Transverse colon (tissue), 4 donors: ENCODE results near the gene PEAK3. TPM values are rescaled to one million over a fixed set of nuclear protein-coding genes. Genes with fewer than 3 reads are reported as not detected.

ENCODE experiments used
- DNase-seq: peaks from one replicate; pipeline ENCODE4 v3.0.0-alpha.2; 2019
- H3K27ac ChIP-seq, 4 donors: fragments of 200-600 bp; sonication (generic); 2 replicates each; pipeline ENCODE4 v1.5.1; 2016 to 2018; ENCODE audit warnings: inconsistent platforms in 4 of 4
- H3K27me3 ChIP-seq: fragments of 200-600 bp; sonication (generic); 2 replicates; pipeline ENCODE4 v1.5.1; 2017; ENCODE audit warnings: inconsistent platforms
- H3K36me3 ChIP-seq, 4 donors: fragments of 200-600 bp; sonication (generic); 2 replicates each; pipeline ENCODE4 v1.5.1; 2017 to 2019; ENCODE audit warnings: inconsistent platforms in 4 of 4
- H3K4me1 ChIP-seq, 4 donors: fragments of 200-600 bp; sonication (generic); 2 replicates each; pipeline ENCODE4 v1.5.1; 2017 to 2020; ENCODE audit warnings: inconsistent platforms in 4 of 4
- H3K4me3 ChIP-seq, 4 donors: fragments of 200-600 bp; sonication (generic); 1 replicate in 1 of 4; 2 replicates in 3 of 4; pipeline versions ENCODE4 v1.5.1 to v1.6.1; 2017 to 2019; ENCODE audit warnings: inconsistent platforms in 4 of 4
- H3K9me3 ChIP-seq, 2 donors: fragments of 200-600 bp; sonication (generic); 2 replicates each; pipeline ENCODE4 v1.5.1; 2017 to 2019; ENCODE audit warnings: inconsistent platforms in 2 of 2
- CTCF ChIP-seq, 5 experiments: fragments of 200-600 bp in 3 of 5; fragments of 450-650 bp in 2 of 5; sonication (generic) in 3 of 5; IDR thresholded peaks; 1 replicate in 2 of 5; 2 replicates in 3 of 5; pipeline ENCODE4 v1.5.1; 2016 to 2017; ENCODE audit warnings: antibody characterized with exemption in 5 of 5, inconsistent platforms in 3 of 5, mild to moderate bottlenecking in 2 of 5, moderate library complexity in 1 of 5
- EP300 ChIP-seq: sonication (generic); formaldehyde crosslinking; IDR thresholded peaks from one replicate; pipeline ENCODE4 v1.6.1; 2017; ENCODE audit warnings: antibody characterized with exemption, low read depth
- POLR2A ChIP-seq: fragments of 450-650 bp; IDR thresholded peaks from one replicate; pipeline ENCODE4 v1.6.1; 2016; ENCODE audit warnings: antibody characterized with exemption, mild to moderate bottlenecking, moderate library complexity
- POLR2AphosphoS5 ChIP-seq, 3 donors: sonication (generic); formaldehyde crosslinking; IDR thresholded peaks; one replicate each; pipeline ENCODE4 v1.6.1; 2016; ENCODE audit warnings: antibody characterized with exemption in 3 of 3
- WGBS, 2 donors: methylation state at CpG; one replicate each; pipeline ENCODE4 v1.1.5; 2018; ENCODE audit warnings: low coverage in 1 of 2; 5-methylcytosine and 5-hydroxymethylcytosine counted together
- in situ Hi-C, 4 donors: fragments of 200-750 bp; cut with MboI; loops; one replicate each; pipeline versions ENCODE4 v1.15.0 to v1.15.1; 2017; ENCODE audit warnings: low sequenced_read_pairs in 3 of 4, low pct_ligation_motif_present in 1 of 4, low pct_unique_long_range_greater_than_20kb in 1 of 4
- intact Hi-C: fragments of 100-400 bp; cut with DNase I; formaldehyde crosslinking; loops from one replicate; pipeline ENCODE4 v1.15.1; 2023; ENCODE audit warnings: low total_unique reads
- total RNA-seq, 4 donors: library from RNA; depleted of rRNA; stranded (reverse); fragments of >200 nt; gene quantifications; one replicate each; pipeline ENCODE4 v1.1.0, GENCODE V29; 2016

PEAK3 gene
- total RNA-seq, 4 donors from 2014 or later = 0.27 to 1.1 (median 1.1) TPM; not detected in 1

- 41 to 63% methylated on average over 2 to 17 of the region's 18 CpGs for WGBS, 2 donors
- in situ Hi-C loops = loop anchor here in 1 of 4 donors (25.0 kb wide), 1 partner anchor 104 kb away; the partner anchor contains the start of genes AP3D1 and DOT1L
These were observed 15.6 kb downstream of the PEAK3 start for GRCh38 chr19:2266183-2266993.

DNA sequence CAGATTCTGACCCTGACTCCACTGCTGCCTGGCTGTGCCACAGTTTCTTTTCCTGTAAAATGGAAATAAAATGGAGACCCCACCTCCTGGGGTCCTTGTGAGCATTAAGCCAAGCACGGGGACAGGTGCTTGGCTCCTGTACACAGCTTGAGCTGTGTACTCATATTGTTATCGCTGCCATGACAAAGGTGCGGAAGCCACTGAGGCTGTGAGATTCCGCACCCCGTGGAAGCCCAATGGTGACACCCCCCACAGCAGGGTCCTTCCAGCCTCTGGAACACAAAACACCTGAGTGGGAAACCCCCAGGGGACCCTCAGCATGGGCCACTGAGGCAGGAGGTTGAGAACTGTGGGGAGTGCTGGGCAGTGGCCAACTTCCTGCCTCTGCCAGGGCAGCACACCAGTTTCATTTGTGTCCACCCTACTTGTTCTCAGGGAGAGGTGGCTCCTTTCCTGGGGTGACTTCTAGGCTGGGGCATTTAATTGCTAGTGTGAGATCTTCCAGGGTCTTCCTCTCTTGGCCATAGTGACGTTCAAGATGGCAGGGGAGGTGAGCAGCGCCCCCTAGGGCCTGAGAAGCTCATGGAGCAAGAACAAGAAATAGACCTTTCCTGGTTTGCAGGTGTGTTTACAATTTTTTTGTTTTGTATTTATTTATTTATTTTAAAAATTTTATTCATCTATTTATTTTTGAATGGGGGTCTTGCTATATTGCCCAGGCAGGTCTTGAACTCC, 20.4 kb downstream of the PEAK3 start:
- DNase-seq = peak; percentile 66

More at GRCh38 chr19:2266183-2266993, 15.6 kb downstream of the PEAK3 start:
- Histone ChIP-seq H3K9me3 (no peaks in the 10 kb centered on the region), H3K4me1 (peaks cover 10 to 34% (median 25%) of the 10 kb centered on the region in 4 donors), H3K4me3 (no peak overlapping the region), H3K27me3 (no peaks in the 10 kb centered on the region), H3K27ac (peak overlapping the region; percentile 44 to 71 (median 66)), H3K36me3 (no peaks in the 10 kb centered on the region)
- TF ChIP-seq POLR2AphosphoS5 (IDR thresholded peaks at IDR 0.05) (peak; percentile 7 to 70 (median 51)), EP300 (no peak), CTCF (IDR thresholded peaks at IDR 0.05) (no peak), POLR2A (no peak)
- peak; percentile 93 for DNase-seq
- intact Hi-C loops = no loop called here

GRCh38 chr19:2260341-2260805, 21.6 kb downstream of the PEAK3 start:
- H3K4me3 ChIP-seq = peak overlapping the region in 1 of 4 donors; percentile 12
- peak overlapping the region; percentile 43 to 79 (median 72) for H3K27ac ChIP-seq
- H3K27me3 ChIP-seq = no peaks in the 10 kb centered on the region
- WGBS, 2 donors = 37 to 50% methylated on average over 7 to 11 of the region's 11 CpGs
- H3K4me1 ChIP-seq = peaks cover 0 to 18% (median 9%) of the 10 kb centered on the region in 4 donors
- H3K9me3 ChIP-seq = no peaks in the 10 kb centered on the region
- peak; percentile 46 for DNase-seq
- no peaks in the 10 kb centered on the region for H3K36me3 ChIP-seq
- intact Hi-C loops = no loop called here
- in situ Hi-C loops = loop anchor here in 1 of 4 donors (25.0 kb wide), 1 partner anchor 98 kb away; the partner anchor contains the start of genes AP3D1 and DOT1L
- TF ChIP-seq POLR2AphosphoS5 (IDR thresholded peaks at IDR 0.05) (peak in 1 of 3 donors; percentile 38), CTCF (IDR thresholded peaks at IDR 0.05) (no peak)

More for the DNA sequence above, 20.4 kb downstream of the PEAK3 start:
- intact Hi-C loops (no loop called here), in situ Hi-C loops (loop anchor here in 1 of 4 donors (25.0 kb wide), 1 partner anchor 99 kb away; the partner anchor contains the start of genes AP3D1 and DOT1L)
- WGBS, 2 donors = 72% methylated on average over 7 of the region's 7 CpGs; no CpG with 5 or more reads in 1 of the 2 donors
- TF ChIP-seq CTCF (IDR thresholded peaks at IDR 0.05) = peak; percentile 47 to 61 (median 56)
- no peak for TF ChIP-seq POLR2A
- Histone ChIP-seq H3K4me3 (no peak overlapping the region), H3K4me1 (peaks cover 2 to 22% (median 14%) of the 10 kb centered on the region in 4 donors), H3K27ac (peak overlapping the region in 3 of 4 donors; percentile 49 to 74 (median 69)), H3K27me3 (no peaks in the 10 kb centered on the region), H3K9me3 (no peaks in the 10 kb centered on the region), H3K36me3 (no peaks in the 10 kb centered on the region)

- peak overlapping the region in 1 of 4 donors; percentile 79 for H3K27ac ChIP-seq
These were observed 22.6 kb downstream of the PEAK3 start for GRCh38 chr19:2259336-2259735.

More at GRCh38 chr19:2259336-2259735, 22.6 kb downstream of the PEAK3 start:
- in situ Hi-C loops (loop anchor here in 1 of 4 donors (25.0 kb wide), 1 partner anchor 97 kb away; the partner anchor contains the start of genes AP3D1 and DOT1L), intact Hi-C loops (no loop called here)
- H3K4me3 ChIP-seq = no peak overlapping the region
- TF ChIP-seq POLR2AphosphoS5 (IDR thresholded peaks at IDR 0.05) (no peak), EP300 (no peak), CTCF (IDR thresholded peaks at IDR 0.05) (no peak), POLR2A (no peak)
- H3K4me1 ChIP-seq = peaks cover 0 to 18% (median 9%) of the 10 kb centered on the region in 4 donors
- no peaks in the 10 kb centered on the region for H3K36me3 ChIP-seq
- no peaks in the 10 kb centered on the region for H3K9me3 ChIP-seq
- H3K27me3 ChIP-seq = peaks cover 2% of the 10 kb centered on the region
- DNase-seq = no peak
- 80 to 86% methylated on average over 5 of the region's 5 CpGs for WGBS, 2 donors
